GM20431 (cell line): ENCODE measurements around the gene MDGA2.

Experiments
- in situ Hi-C: fragments of 300-500 bp; cut with MseI, MboI; formaldehyde crosslinking; loops from one replicate; pipeline ENCODE4 v1.15.0; 2020; ENCODE audit warnings: low sequenced_read_pairs; ENCODE audit not compliant: unreplicated experiment

Gene MDGA2

GRCh38 chr14:47675466-47676314 is at the start of gene MDGA2:
Gene MDGA2, minus strand, starts transcription at chr14:47675605.
- in situ Hi-C loops: no loop called here

- in situ Hi-C loops: no loop called here
Measured at GRCh38 chr14:47722929-47723693, 47.7 kb upstream of the MDGA2 start.

- in situ Hi-C loops: no loop called here
Measured at GRCh38 chr14:47720281-47720680, 44.9 kb upstream of the MDGA2 start.

- in situ Hi-C loops: no loop called here
Measured at GRCh38 chr14:47715330-47715729, 39.9 kb upstream of the MDGA2 start.

- in situ Hi-C loops: no loop called here
Measured at GRCh38 chr14:47710581-47710980, 35.2 kb upstream of the MDGA2 start.

GRCh38 chr14:47705683-47706082 is 30.3 kb upstream of the MDGA2 start:
- in situ Hi-C loops: no loop called here

- in situ Hi-C loops: no loop called here
Measured at GRCh38 chr14:47691829-47692228, 16.4 kb upstream of the MDGA2 start.

- in situ Hi-C loops: no loop called here
Measured at GRCh38 chr14:47678993-47679392, 3.6 kb upstream of the MDGA2 start.

- in situ Hi-C loops: no loop called here
Measured at GRCh38 chr14:47678157-47678556, 2.8 kb upstream of the MDGA2 start.

GRCh38 chr14:47676315-47676617 is 861 bp upstream of the MDGA2 start:
- in situ Hi-C loops: no loop called here

- in situ Hi-C loops: no loop called here
Measured at GRCh38 chr14:47674543-47675465, 601 bp downstream of the MDGA2 start.

- in situ Hi-C loops: no loop called here
Measured at GRCh38 chr14:47674148-47674542, 1.3 kb downstream of the MDGA2 start.

GRCh38 chr14:47665337-47666134 is 9.9 kb downstream of the MDGA2 start:
- in situ Hi-C loops: no loop called here

GRCh38 chr14:47662466-47662865 is 12.9 kb downstream of the MDGA2 start:
- in situ Hi-C loops: no loop called here

GRCh38 chr14:47660158-47660557 is 15.2 kb downstream of the MDGA2 start:
- in situ Hi-C loops: no loop called here

GRCh38 chr14:47658041-47658440 is 17.4 kb downstream of the MDGA2 start:
- in situ Hi-C loops: no loop called here

GRCh38 chr14:47657143-47657542 is 18.3 kb downstream of the MDGA2 start:
- in situ Hi-C loops: no loop called here

- in situ Hi-C loops: no loop called here
Measured at GRCh38 chr14:47651337-47651736, 24.1 kb downstream of the MDGA2 start.

GRCh38 chr14:47637753-47638152 is 37.7 kb downstream of the MDGA2 start:
- in situ Hi-C loops: no loop called here
